Spleen (tissue), 11 donors: ENCODE results near the gene NF2. TPM values are rescaled to one million over a fixed set of nuclear protein-coding genes. Genes with fewer than 3 reads are reported as not detected.

Experiments used
- DNase-seq: peaks from one replicate; pipeline ENCODE4 v3.0.0-alpha.2; 2020
- H3K27ac ChIP-seq, 8 donors: fragments of 200-600 bp; sonication (generic) in 7 of 8; 1 replicate in 4 of 8; 2 replicates in 4 of 8; pipeline versions ENCODE4 v1.5.0 to v1.8.0; 2016 to 2021; ENCODE audit warnings: inconsistent platforms in 4 of 8, mild to moderate bottlenecking in 4 of 8, moderate library complexity in 1 of 8
- H3K27me3 ChIP-seq, 7 donors: fragments of 200-600 bp; sonication (generic) in 6 of 7; replicated peaks in 1 of 7; 1 replicate in 4 of 7; 2 replicates in 3 of 7; pipeline versions ENCODE4 v1.5.0 to v1.8.0; 2016 to 2021; ENCODE audit warnings: inconsistent platforms in 3 of 7, mild to moderate bottlenecking in 1 of 7
- H3K36me3 ChIP-seq, 6 donors: fragments of 200-600 bp; sonication (generic) in 5 of 6; 1 replicate in 4 of 6; 2 replicates in 2 of 6; pipeline versions ENCODE4 v1.5.0 to v1.8.0; 2016 to 2021; ENCODE audit warnings: inconsistent platforms in 2 of 6
- H3K4me1 ChIP-seq, 6 donors: fragments of 200-600 bp; sonication (generic) in 5 of 6; 1 replicate in 3 of 6; 2 replicates in 3 of 6; pipeline versions ENCODE4 v1.5.0 to v1.8.0; 2016 to 2021; ENCODE audit warnings: inconsistent platforms in 3 of 6
- H3K4me3 ChIP-seq, 8 donors: fragments of 200-600 bp; sonication (generic) in 7 of 8; 1 replicate in 4 of 8; 2 replicates in 4 of 8; pipeline versions ENCODE4 v1.5.0 to v1.8.0; 2016 to 2021; ENCODE audit warnings: inconsistent platforms in 4 of 8, mild to moderate bottlenecking in 4 of 8, moderate library complexity in 2 of 8
- H3K9me3 ChIP-seq, 8 donors: fragments of 200-600 bp; sonication (generic) in 7 of 8; 1 replicate in 4 of 8; 2 replicates in 4 of 8; pipeline versions ENCODE4 v1.5.0 to v1.8.0; 2016 to 2021; ENCODE audit warnings: inconsistent platforms in 4 of 8
- CTCF ChIP-seq, 11 experiments: fragments of 200-600 bp in 7 of 11; fragments of 450-650 bp in 4 of 11; sonication (generic) in 4 of 11; IDR thresholded peaks in 8 of 11; conservative IDR thresholded peaks in 3 of 11; 1 replicate in 7 of 11; 2 replicates in 4 of 11; pipeline versions ENCODE4 v1.4.0 to v1.8.0; 2016 to 2021; ENCODE audit warnings: antibody characterized with exemption in 11 of 11, inconsistent platforms in 4 of 11, mild to moderate bottlenecking in 1 of 11
- POLR2A ChIP-seq, 3 donors: fragments of 450-650 bp; IDR thresholded peaks; one replicate each; pipeline ENCODE4 v1.5.1; 2017; ENCODE audit warnings: antibody characterized with exemption in 3 of 3, mild to moderate bottlenecking in 1 of 3
- POLR2AphosphoS5 ChIP-seq, 3 donors: sonication (generic); formaldehyde crosslinking; IDR thresholded peaks; one replicate each; pipeline ENCODE4 v1.5.1; 2017; ENCODE audit warnings: antibody characterized with exemption in 3 of 3
- WGBS, 5 donors: extraction: QIAGEN DNeasy Blood & Tissue Kit in 3 of 5; methylation state at CpG; one replicate each; pipeline versions ENCODE4 v1.1.5 to v1.1.7; 2013 to 2018; 5-methylcytosine and 5-hydroxymethylcytosine counted together
- intact Hi-C: fragments of 100-400 bp; cut with DNase I; formaldehyde crosslinking; loops from one replicate; pipeline ENCODE4 v1.15.0; 2023; ENCODE audit warnings: low total_unique reads
- polyA plus RNA-seq, 3 donors: library from polyadenylated mRNA; stranded (reverse); fragments of 200-250 nt; gene quantifications; one replicate each; pipeline ENCODE4 v1.2.1, GENCODE V29; 2013
- total RNA-seq, 7 donors: library from RNA; depleted of rRNA in 3 of 7; stranded (reverse); fragments of >200 nt in 3 of 7; fragmentation: NEBNext Ultra II Directional in 4 of 7; extraction: Animal tissue kit (Norgen Biotek cat#: 25700) in 4 of 7; gene quantifications; one replicate each; pipeline versions ENCODE4 v1.1.0 to v1.2.1, GENCODE V29; 2016 to 2021
- donor health status: healthy with polysubstance abuse.
- donor health status: DM: no; HTN: no; CAD: no; lungs with moderate emphysema.
- donor health status: DM: no; HTN: no; CAD: no.
- donor health status: Bipolar disorder and iron deficiency.
- donor health status: healthy.
- donor health status: DM: no; HTN: no; CAD: no.
- donor health status: DM: yes; HTN: yes; CAD: no.

The NF2 gene
- total and polyA plus RNA-seq, 10 donors, result 3.9 to 42.9 (median 31.4) TPM

GRCh38 chr22:29641042-29641699, 37.7 kb downstream of the NF2 start:
- Histone ChIP-seq H3K36me3 (peaks cover 0 to 89% (median 28%) of the 10 kb centered on the region in 6 donors), H3K9me3 (no peaks in the 10 kb centered on the region), H3K4me3 (no peak overlapping the region), H3K4me1 (peaks cover 0 to 18% (median 0%) of the 10 kb centered on the region in 6 donors), H3K27me3 (no peaks in the 10 kb centered on the region), H3K27ac (peak overlapping the region in 4 of 8 donors; percentile 6 to 61 (median 48))
- intact Hi-C loops, result no loop called here
- TF ChIP-seq POLR2A (IDR thresholded peaks at IDR 0.05) (no peak), CTCF (IDR thresholded peaks at IDR 0.05 in 8 of 11, conservative IDR thresholded peaks at IDR 0.05 in 3 of 11) (no peak), POLR2AphosphoS5 (IDR thresholded peaks at IDR 0.05) (no peak)
- 52 to 82% (median 64%) methylated on average over 8 of the region's 8 CpGs for WGBS, 5 donors
- no peak for DNase-seq

- Histone ChIP-seq H3K27me3 (no peaks in the 10 kb centered on the region), H3K36me3 (peaks cover 0 to 88% (median 28%) of the 10 kb centered on the region in 6 donors), H3K4me3 (no peak overlapping the region), H3K27ac (peak overlapping the region in 3 of 8 donors; percentile 6 to 61 (median 52)), H3K9me3 (no peaks in the 10 kb centered on the region), H3K4me1 (peaks cover 0 to 18% (median 0%) of the 10 kb centered on the region in 6 donors)
- 62 to 78% (median 72%) methylated on average over 10 of the region's 10 CpGs for WGBS, 5 donors
- TF ChIP-seq CTCF (IDR thresholded peaks at IDR 0.05 in 8 of 11, conservative IDR thresholded peaks at IDR 0.05 in 3 of 11) (no peak), POLR2A (IDR thresholded peaks at IDR 0.05) (no peak), POLR2AphosphoS5 (IDR thresholded peaks at IDR 0.05) (no peak)
- DNase-seq, result no peak
- intact Hi-C loops, result no loop called here
These were observed 38.4 kb downstream of the NF2 start for GRCh38 chr22:29641700-29642330.

GRCh38 chr22:29642694-29643093, 39.3 kb downstream of the NF2 start:
- no peaks in the 10 kb centered on the region for H3K9me3 ChIP-seq
- WGBS, 5 donors, result 61 to 86% (median 77%) methylated on average over 4 of the region's 4 CpGs

More at GRCh38 chr22:29642694-29643093, 39.3 kb downstream of the NF2 start:
- H3K4me3 ChIP-seq, result no peak overlapping the region
- no peak for DNase-seq
- intact Hi-C loops, result no loop called here
- H3K36me3 ChIP-seq, result peaks cover 0 to 81% (median 29%) of the 10 kb centered on the region in 6 donors
- H3K27me3 ChIP-seq, result no peaks in the 10 kb centered on the region
- no peak overlapping the region for H3K27ac ChIP-seq
- peaks cover 0 to 18% (median 0%) of the 10 kb centered on the region in 6 donors for H3K4me1 ChIP-seq
- TF ChIP-seq POLR2AphosphoS5 (IDR thresholded peaks at IDR 0.05) (no peak), CTCF (IDR thresholded peaks at IDR 0.05 in 8 of 11, conservative IDR thresholded peaks at IDR 0.05 in 3 of 11) (no peak), POLR2A (IDR thresholded peaks at IDR 0.05) (no peak)
